ENCODE data around the gene LDAF1.
"Not testable (repeated sequence)": the region's sequence is repeated elsewhere in the genome, so short reads cannot be mapped to it uniquely, and the experiment has no call there.

The LDAF1 gene

GRCh38 chr16:21158208-21159110, at the start of gene LDAF1:
Gene LDAF1, plus strand, starts transcription at chr16:21158674. Its CDS starts 2,509 bp downstream, at chr16:21161183.
- peak; percentile 75 for DNase-seq (ENCODE audit: low read depth in 2 of 2)

- not testable (repeated sequence) for DNase-seq (ENCODE audit: low read depth in 2 of 2)
These were observed 42.9 kb upstream of the LDAF1 start for GRCh38 chr16:21115551-21115950.

GRCh38 chr16:21116148-21116693, 42.3 kb upstream of the LDAF1 start:
- no peak for DNase-seq (ENCODE audit: low read depth in 2 of 2)

GRCh38 chr16:21117567-21117966, 40.9 kb upstream of the LDAF1 start:
- DNase-seq (ENCODE audit: low read depth in 2 of 2) = no peak

- no peak for DNase-seq (ENCODE audit: low read depth in 2 of 2)
These were observed 37.4 kb upstream of the LDAF1 start for GRCh38 chr16:21120976-21121520.

GRCh38 chr16:21125191-21125590, 33.3 kb upstream of the LDAF1 start:
- no peak for DNase-seq (ENCODE audit: low read depth in 2 of 2)

- DNase-seq (ENCODE audit: low read depth in 2 of 2) = no peak
These were observed 32.0 kb upstream of the LDAF1 start for GRCh38 chr16:21126518-21126917.

GRCh38 chr16:21128991-21129390, 29.5 kb upstream of the LDAF1 start:
- no peak for DNase-seq (ENCODE audit: low read depth in 2 of 2)

- no peak for DNase-seq (ENCODE audit: low read depth in 2 of 2)
These were observed 27.7 kb upstream of the LDAF1 start for GRCh38 chr16:21130811-21131210.

GRCh38 chr16:21134053-21134452, 24.4 kb upstream of the LDAF1 start:
- DNase-seq (ENCODE audit: low read depth in 2 of 2) = no peak

- DNase-seq (ENCODE audit: low read depth in 2 of 2) = no peak
These were observed 12.7 kb upstream of the LDAF1 start for GRCh38 chr16:21145738-21146137.

GRCh38 chr16:21150375-21151001, 8.0 kb upstream of the LDAF1 start, which contains the start of gene DNAH3:
Gene DNAH3, minus strand, starts transcription at chr16:21150846. Its CDS starts 527 bp downstream, at chr16:21150319.
- no peak for DNase-seq (ENCODE audit: low read depth in 2 of 2)

- not testable (repeated sequence) for DNase-seq (ENCODE audit: low read depth in 2 of 2)
These were observed 6.1 kb upstream of the LDAF1 start for GRCh38 chr16:21152160-21153030.

GRCh38 chr16:21153124-21153729, 5.2 kb upstream of the LDAF1 start:
- not testable (repeated sequence) for DNase-seq (ENCODE audit: low read depth in 2 of 2)

GRCh38 chr16:21156011-21156410, 2.5 kb upstream of the LDAF1 start:
- not testable (repeated sequence) for DNase-seq (ENCODE audit: low read depth in 2 of 2)

GRCh38 chr16:21156767-21157467, 1.6 kb upstream of the LDAF1 start:
- no peak for DNase-seq (ENCODE audit: low read depth in 2 of 2)

- DNase-seq (ENCODE audit: low read depth in 2 of 2) = no peak
These were observed 842 bp upstream of the LDAF1 start for GRCh38 chr16:21157632-21158031.

GRCh38 chr16:21159281-21159951, 942 bp downstream of the LDAF1 start:
- DNase-seq (ENCODE audit: low read depth in 2 of 2) = no peak

GRCh38 chr16:21160276-21160675, 1.8 kb downstream of the LDAF1 start:
- DNase-seq (ENCODE audit: low read depth in 2 of 2) = no peak

- no peak for DNase-seq (ENCODE audit: low read depth in 2 of 2)
These were observed 2.7 kb downstream of the LDAF1 start for GRCh38 chr16:21161211-21161610.
